K562 (cell line): ENCODE measurements around the gene YTHDF1. TPM values are rescaled to one million over a fixed set of nuclear protein-coding genes. Genes with fewer than 3 reads are reported as not detected.

Experiments
- BCOR ChIP-seq: fragments of 450-650 bp; IDR thresholded peaks from 2 replicates; pipeline ENCODE4 v1.6.1; 2016
- RCOR1 ChIP-seq, 2 experiments: IDR thresholded peaks; 2 replicates each; pipeline ENCODE4 v1.6.1; 2012; ENCODE audit warnings: low read depth in 2 of 2, low read length in 2 of 2, borderline replicate concordance in 1 of 2, improper control_type of control experiment in 1 of 2
- ZNF507 ChIP-seq: conservative IDR thresholded peaks from 2 replicates; pipeline ENCODE4 v1.6.1; 2017; ENCODE audit warnings: missing genetic modification characterization, missing compliant biosample characterization
- ZNF586 ChIP-seq: fragments of 450-650 bp; formaldehyde crosslinking; conservative IDR thresholded peaks from 2 replicates; pipeline ENCODE4 v1.4.0; 2020; ENCODE audit warnings: mild to moderate bottlenecking, moderate library complexity
- polyA plus RNA-seq, 8 experiments: library from polyadenylated mRNA; depleted of rRNA in 4 of 8; stranded (reverse) in 5 of 8; unstranded in 3 of 8; fragments of >200 nt; fragmentation: Nextera tagmentation in 2 of 8; fragmentation: Illumina TruSeq in 1 of 8; extraction: Ambion mirVana in 2 of 8; extraction: Trizol in 1 of 8; gene quantifications; 2 replicates each; pipeline versions ENCODE4 v1.2.1 to v1.2.3, GENCODE V29; 2011 to 2014; ENCODE audit warnings: inconsistent platforms in 1 of 8, missing spikeins in 1 of 8
- total RNA-seq, 7 experiments: library from RNA; depleted of rRNA in 6 of 7; stranded (reverse); fragments of >200 nt in 6 of 7; fragmentation: Illumina TruSeq in 2 of 7; extraction: Trizol in 2 of 7; gene quantifications; 2 replicates each; pipeline versions ENCODE4 v1.2.1 to v1.2.3, GENCODE V29; 2011 to 2021; ENCODE audit warnings: low replicate concordance in 1 of 7
- TF ChIP-seq, protein P1 (sequence below): fragments of 250-450 bp; sonication (Bioruptor Pico); IDR thresholded peaks from 2 replicates; pipeline ENCODE4 v1.4.0; 2020
- TF ChIP-seq, protein P2 (sequence below), 2 experiments: IDR thresholded peaks; 2 replicates each; pipeline ENCODE4 v1.6.1; 2012; ENCODE audit warnings: improper control_type of control experiment in 2 of 2, low read depth in 2 of 2, low read length in 2 of 2, borderline replicate concordance in 1 of 2
- TF ChIP-seq, protein P3 (sequence below): sonication (generic); formaldehyde crosslinking; IDR thresholded peaks from 2 replicates; pipeline ENCODE4 v1.8.1; 2023; ENCODE audit warnings: missing genetic modification reagents, mild to moderate bottlenecking, borderline replicate concordance

The YTHDF1 gene
- total and polyA plus RNA-seq, 9 of the 15 experiments (the other 6 are each of a cell fraction or from before 2014, with no cell fraction given), result 10.1 to 42.4 (median 27.8) TPM

GRCh38 chr20:63224412-63225081 is 8.6 kb upstream of the YTHDF1 start (continued):
- TF ChIP-seq, protein P1, sequence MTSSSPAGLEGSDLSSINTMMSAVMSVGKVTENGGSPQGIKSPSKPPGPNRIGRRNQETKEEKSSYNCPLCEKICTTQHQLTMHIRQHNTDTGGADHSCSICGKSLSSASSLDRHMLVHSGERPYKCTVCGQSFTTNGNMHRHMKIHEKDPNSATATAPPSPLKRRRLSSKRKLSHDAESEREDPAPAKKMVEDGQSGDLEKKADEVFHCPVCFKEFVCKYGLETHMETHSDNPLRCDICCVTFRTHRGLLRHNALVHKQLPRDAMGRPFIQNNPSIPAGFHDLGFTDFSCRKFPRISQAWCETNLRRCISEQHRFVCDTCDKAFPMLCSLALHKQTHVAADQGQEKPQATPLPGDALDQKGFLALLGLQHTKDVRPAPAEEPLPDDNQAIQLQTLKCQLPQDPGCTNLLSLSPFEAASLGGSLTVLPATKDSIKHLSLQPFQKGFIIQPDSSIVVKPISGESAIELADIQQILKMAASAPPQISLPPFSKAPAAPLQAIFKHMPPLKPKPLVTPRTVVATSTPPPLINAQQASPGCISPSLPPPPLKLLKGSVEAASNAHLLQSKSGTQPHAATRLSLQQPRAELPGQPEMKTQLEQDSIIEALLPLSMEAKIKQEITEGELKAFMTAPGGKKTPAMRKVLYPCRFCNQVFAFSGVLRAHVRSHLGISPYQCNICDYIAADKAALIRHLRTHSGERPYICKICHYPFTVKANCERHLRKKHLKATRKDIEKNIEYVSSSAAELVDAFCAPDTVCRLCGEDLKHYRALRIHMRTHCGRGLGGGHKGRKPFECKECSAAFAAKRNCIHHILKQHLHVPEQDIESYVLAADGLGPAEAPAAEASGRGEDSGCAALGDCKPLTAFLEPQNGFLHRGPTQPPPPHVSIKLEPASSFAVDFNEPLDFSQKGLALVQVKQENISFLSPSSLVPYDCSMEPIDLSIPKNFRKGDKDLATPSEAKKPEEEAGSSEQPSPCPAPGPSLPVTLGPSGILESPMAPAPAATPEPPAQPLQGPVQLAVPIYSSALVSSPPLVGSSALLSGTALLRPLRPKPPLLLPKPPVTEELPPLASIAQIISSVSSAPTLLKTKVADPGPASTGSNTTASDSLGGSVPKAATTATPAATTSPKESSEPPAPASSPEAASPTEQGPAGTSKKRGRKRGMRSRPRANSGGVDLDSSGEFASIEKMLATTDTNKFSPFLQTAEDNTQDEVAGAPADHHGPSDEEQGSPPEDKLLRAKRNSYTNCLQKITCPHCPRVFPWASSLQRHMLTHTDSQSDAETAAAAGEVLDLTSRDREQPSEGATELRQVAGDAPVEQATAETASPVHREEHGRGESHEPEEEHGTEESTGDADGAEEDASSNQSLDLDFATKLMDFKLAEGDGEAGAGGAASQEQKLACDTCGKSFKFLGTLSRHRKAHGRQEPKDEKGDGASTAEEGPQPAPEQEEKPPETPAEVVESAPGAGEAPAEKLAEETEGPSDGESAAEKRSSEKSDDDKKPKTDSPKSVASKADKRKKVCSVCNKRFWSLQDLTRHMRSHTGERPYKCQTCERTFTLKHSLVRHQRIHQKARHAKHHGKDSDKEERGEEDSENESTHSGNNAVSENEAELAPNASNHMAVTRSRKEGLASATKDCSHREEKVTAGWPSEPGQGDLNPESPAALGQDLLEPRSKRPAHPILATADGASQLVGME (CRISPR knock-in tag), result no peak
- no peak for TF ChIP-seq BCOR
- TF ChIP-seq, protein P2, sequence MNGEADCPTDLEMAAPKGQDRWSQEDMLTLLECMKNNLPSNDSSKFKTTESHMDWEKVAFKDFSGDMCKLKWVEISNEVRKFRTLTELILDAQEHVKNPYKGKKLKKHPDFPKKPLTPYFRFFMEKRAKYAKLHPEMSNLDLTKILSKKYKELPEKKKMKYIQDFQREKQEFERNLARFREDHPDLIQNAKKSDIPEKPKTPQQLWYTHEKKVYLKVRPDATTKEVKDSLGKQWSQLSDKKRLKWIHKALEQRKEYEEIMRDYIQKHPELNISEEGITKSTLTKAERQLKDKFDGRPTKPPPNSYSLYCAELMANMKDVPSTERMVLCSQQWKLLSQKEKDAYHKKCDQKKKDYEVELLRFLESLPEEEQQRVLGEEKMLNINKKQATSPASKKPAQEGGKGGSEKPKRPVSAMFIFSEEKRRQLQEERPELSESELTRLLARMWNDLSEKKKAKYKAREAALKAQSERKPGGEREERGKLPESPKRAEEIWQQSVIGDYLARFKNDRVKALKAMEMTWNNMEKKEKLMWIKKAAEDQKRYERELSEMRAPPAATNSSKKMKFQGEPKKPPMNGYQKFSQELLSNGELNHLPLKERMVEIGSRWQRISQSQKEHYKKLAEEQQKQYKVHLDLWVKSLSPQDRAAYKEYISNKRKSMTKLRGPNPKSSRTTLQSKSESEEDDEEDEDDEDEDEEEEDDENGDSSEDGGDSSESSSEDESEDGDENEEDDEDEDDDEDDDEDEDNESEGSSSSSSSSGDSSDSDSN (IDR thresholded peaks at IDR 0.05; ENCODE audit: borderline replicate concordance in 1 of 2, low read depth in 2 of 2, low read length in 2 of 2), result no peak
- TF ChIP-seq ZNF586, result no peak
- TF ChIP-seq ZNF507 (tag), result no peak
- TF ChIP-seq RCOR1 (IDR thresholded peaks at IDR 0.05; ENCODE audit: borderline replicate concordance in 1 of 2, low read depth in 2 of 2, low read length in 2 of 2), result no peak
- TF ChIP-seq, protein P3, sequence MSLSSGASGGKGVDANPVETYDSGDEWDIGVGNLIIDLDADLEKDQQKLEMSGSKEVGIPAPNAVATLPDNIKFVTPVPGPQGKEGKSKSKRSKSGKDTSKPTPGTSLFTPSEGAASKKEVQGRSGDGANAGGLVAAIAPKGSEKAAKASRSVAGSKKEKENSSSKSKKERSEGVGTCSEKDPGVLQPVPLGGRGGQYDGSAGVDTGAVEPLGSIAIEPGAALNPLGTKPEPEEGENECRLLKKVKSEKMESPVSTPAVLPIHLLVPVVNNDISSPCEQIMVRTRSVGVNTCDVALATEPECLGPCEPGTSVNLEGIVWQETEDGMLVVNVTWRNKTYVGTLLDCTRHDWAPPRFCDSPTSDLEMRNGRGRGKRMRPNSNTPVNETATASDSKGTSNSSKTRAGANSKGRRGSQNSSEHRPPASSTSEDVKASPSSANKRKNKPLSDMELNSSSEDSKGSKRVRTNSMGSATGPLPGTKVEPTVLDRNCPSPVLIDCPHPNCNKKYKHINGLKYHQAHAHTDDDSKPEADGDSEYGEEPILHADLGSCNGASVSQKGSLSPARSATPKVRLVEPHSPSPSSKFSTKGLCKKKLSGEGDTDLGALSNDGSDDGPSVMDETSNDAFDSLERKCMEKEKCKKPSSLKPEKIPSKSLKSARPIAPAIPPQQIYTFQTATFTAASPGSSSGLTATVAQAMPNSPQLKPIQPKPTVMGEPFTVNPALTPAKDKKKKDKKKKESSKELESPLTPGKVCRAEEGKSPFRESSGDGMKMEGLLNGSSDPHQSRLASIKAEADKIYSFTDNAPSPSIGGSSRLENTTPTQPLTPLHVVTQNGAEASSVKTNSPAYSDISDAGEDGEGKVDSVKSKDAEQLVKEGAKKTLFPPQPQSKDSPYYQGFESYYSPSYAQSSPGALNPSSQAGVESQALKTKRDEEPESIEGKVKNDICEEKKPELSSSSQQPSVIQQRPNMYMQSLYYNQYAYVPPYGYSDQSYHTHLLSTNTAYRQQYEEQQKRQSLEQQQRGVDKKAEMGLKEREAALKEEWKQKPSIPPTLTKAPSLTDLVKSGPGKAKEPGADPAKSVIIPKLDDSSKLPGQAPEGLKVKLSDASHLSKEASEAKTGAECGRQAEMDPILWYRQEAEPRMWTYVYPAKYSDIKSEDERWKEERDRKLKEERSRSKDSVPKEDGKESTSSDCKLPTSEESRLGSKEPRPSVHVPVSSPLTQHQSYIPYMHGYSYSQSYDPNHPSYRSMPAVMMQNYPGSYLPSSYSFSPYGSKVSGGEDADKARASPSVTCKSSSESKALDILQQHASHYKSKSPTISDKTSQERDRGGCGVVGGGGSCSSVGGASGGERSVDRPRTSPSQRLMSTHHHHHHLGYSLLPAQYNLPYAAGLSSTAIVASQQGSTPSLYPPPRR (CRISPR knock-in tag), result no peak
